ENCODE results near the gene TTN.

Gene TTN

DNA sequence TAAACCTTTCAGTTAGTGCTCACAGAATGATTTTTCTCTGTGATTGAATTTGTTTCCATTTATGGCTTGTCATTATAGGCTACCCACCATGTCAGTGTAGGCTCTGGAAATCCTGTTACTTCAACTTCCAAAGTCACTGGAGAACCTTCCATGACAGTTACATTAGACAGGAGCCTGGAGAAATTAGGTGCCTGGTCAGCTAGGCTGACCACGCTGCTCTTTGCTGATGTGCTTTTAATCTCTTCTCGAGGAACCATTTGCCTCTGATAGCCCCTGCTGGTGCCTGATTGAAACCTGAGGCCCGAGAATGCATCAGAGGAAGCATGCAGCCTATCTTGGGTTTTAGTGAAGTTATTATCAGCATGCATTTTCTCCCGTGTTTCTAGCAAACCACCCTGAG lies 29.6 kb upstream of the TTN start:
- no peaks in the 10 kb centered on the region for H3K4me1 ChIP-seq (ENCODE audit: low read depth, poor library complexity, severe bottlenecking)
- TF ChIP-seq CTCF (conservative IDR thresholded peaks at IDR 0.05; ENCODE audit: low read depth, low read length): no peak
- H4K20me1 ChIP-seq (ENCODE audit: insufficient read depth): no peaks in the 10 kb centered on the region
- H3K9ac ChIP-seq: no peak overlapping the region
- H3K79me2 ChIP-seq (ENCODE audit: insufficient read depth, low read depth): no peaks in the 10 kb centered on the region
- no peaks in the 10 kb centered on the region for H3K27me3 ChIP-seq (ENCODE audit: insufficient read depth, low read depth)
- no peak overlapping the region for H2AFZ ChIP-seq (ENCODE audit: low read depth)
- H3K27ac ChIP-seq: no peak overlapping the region
- H3K4me3 ChIP-seq (IDR thresholded peaks at IDR 0.05; ENCODE audit: insufficient read depth, low read depth, low read length): no peak overlapping the region
- no peaks in the 10 kb centered on the region for H3K36me3 ChIP-seq (ENCODE audit: insufficient read depth)
- no peak overlapping the region for H3K4me2 ChIP-seq

- Histone ChIP-seq H3K4me3 (IDR thresholded peaks at IDR 0.05; ENCODE audit: insufficient read depth, low read depth, low read length) (no peak overlapping the region), H3K79me2 (ENCODE audit: insufficient read depth, low read depth) (no peaks in the 10 kb centered on the region), H3K4me2 (no peak overlapping the region), H3K9ac (no peak overlapping the region), H4K20me1 (ENCODE audit: insufficient read depth) (no peaks in the 10 kb centered on the region), H2AFZ (ENCODE audit: low read depth) (no peak overlapping the region), H3K4me1 (ENCODE audit: low read depth, poor library complexity, severe bottlenecking) (no peaks in the 10 kb centered on the region), H3K27me3 (ENCODE audit: insufficient read depth, low read depth) (no peaks in the 10 kb centered on the region), H3K27ac (no peak overlapping the region), H3K36me3 (ENCODE audit: insufficient read depth) (no peaks in the 10 kb centered on the region)
- TF ChIP-seq CTCF (conservative IDR thresholded peaks at IDR 0.05; ENCODE audit: low read depth, low read length): no peak
Measured at GRCh38 chr2:178834086-178834485, 26.9 kb upstream of the TTN start.

DNA sequence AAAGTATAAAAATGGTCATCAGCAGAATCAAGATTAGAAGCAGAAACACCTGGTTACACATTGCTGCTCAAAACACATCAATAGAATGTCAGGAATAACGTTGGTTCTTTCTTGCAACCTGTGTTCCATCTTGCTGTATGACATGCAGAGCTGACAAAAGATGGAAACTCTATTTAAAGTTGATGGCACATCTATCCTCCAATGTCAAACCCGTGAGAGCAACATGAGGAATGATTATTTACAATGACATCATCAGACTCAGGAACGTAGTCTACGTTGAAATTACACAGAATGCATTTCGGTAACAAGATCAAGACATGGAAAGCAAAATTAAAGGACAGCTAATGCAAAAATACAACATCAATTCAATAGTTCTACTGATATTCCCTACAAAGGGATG lies 26.2 kb upstream of the TTN start:
- H2AFZ ChIP-seq (ENCODE audit: low read depth): no peak overlapping the region
- no peaks in the 10 kb centered on the region for H4K20me1 ChIP-seq (ENCODE audit: insufficient read depth)
- H3K27ac ChIP-seq: no peak overlapping the region
- H3K4me3 ChIP-seq (IDR thresholded peaks at IDR 0.05; ENCODE audit: insufficient read depth, low read depth, low read length): no peak overlapping the region
- TF ChIP-seq CTCF (conservative IDR thresholded peaks at IDR 0.05; ENCODE audit: low read depth, low read length): no peak
- H3K36me3 ChIP-seq (ENCODE audit: insufficient read depth): no peaks in the 10 kb centered on the region
- H3K79me2 ChIP-seq (ENCODE audit: insufficient read depth, low read depth): no peaks in the 10 kb centered on the region
- H3K9ac ChIP-seq: no peak overlapping the region
- H3K4me2 ChIP-seq: no peak overlapping the region
- H3K27me3 ChIP-seq (ENCODE audit: insufficient read depth, low read depth): no peaks in the 10 kb centered on the region
- no peaks in the 10 kb centered on the region for H3K4me1 ChIP-seq (ENCODE audit: low read depth, poor library complexity, severe bottlenecking)

GRCh38 chr2:178830451-178830850 lies 23.2 kb upstream of the TTN start:
- no peak overlapping the region for H2AFZ ChIP-seq (ENCODE audit: low read depth)
- no peaks in the 10 kb centered on the region for H4K20me1 ChIP-seq (ENCODE audit: insufficient read depth)
- H3K36me3 ChIP-seq (ENCODE audit: insufficient read depth): no peaks in the 10 kb centered on the region
- H3K4me3 ChIP-seq (IDR thresholded peaks at IDR 0.05; ENCODE audit: insufficient read depth, low read depth, low read length): no peak overlapping the region
- H3K9ac ChIP-seq: no peak overlapping the region
- no peaks in the 10 kb centered on the region for H3K79me2 ChIP-seq (ENCODE audit: insufficient read depth, low read depth)
- no peak overlapping the region for H3K4me2 ChIP-seq
- H3K27me3 ChIP-seq (ENCODE audit: insufficient read depth, low read depth): no peaks in the 10 kb centered on the region
- no peak for TF ChIP-seq CTCF (conservative IDR thresholded peaks at IDR 0.05; ENCODE audit: low read depth, low read length)
- no peaks in the 10 kb centered on the region for H3K4me1 ChIP-seq (ENCODE audit: low read depth, poor library complexity, severe bottlenecking)
- H3K27ac ChIP-seq: no peak overlapping the region

GRCh38 chr2:178829981-178830380 lies 22.8 kb upstream of the TTN start:
- Histone ChIP-seq H3K4me3 (IDR thresholded peaks at IDR 0.05; ENCODE audit: insufficient read depth, low read depth, low read length) (no peak overlapping the region), H3K27ac (no peak overlapping the region), H3K36me3 (ENCODE audit: insufficient read depth) (no peaks in the 10 kb centered on the region), H3K9ac (no peak overlapping the region), H3K4me1 (ENCODE audit: low read depth, poor library complexity, severe bottlenecking) (no peaks in the 10 kb centered on the region), H3K79me2 (ENCODE audit: insufficient read depth, low read depth) (no peaks in the 10 kb centered on the region), H4K20me1 (ENCODE audit: insufficient read depth) (no peaks in the 10 kb centered on the region), H3K27me3 (ENCODE audit: insufficient read depth, low read depth) (no peaks in the 10 kb centered on the region), H3K4me2 (no peak overlapping the region), H2AFZ (ENCODE audit: low read depth) (no peak overlapping the region)
- TF ChIP-seq CTCF (conservative IDR thresholded peaks at IDR 0.05; ENCODE audit: low read depth, low read length): no peak

All from KMS-11 (cell line).